Measurements from ENCODE around the gene PSMB11. TPM values are rescaled to one million over a fixed set of nuclear protein-coding genes. Genes with fewer than 3 reads are reported as not detected.

The PSMB11 gene
- total RNA-seq, 1 donor from 2014 or later, result not detected

GRCh38 chr14:22996768-22997654, 45.0 kb upstream of the PSMB11 start:
- Mint-ChIP-seq H3K27me3 (ENCODE audit: unreplicated experiment) (no peaks in the 10 kb centered on the region), H3K4me3 (ENCODE audit: unreplicated experiment) (no peak overlapping the region), H3K36me3 (ENCODE audit: low read depth, unreplicated experiment) (no peaks in the 10 kb centered on the region), H3K4me1 (ENCODE audit: unreplicated experiment) (peaks cover 10% of the 10 kb centered on the region), H3K9me3 (ENCODE audit: unreplicated experiment) (no peaks in the 10 kb centered on the region), H3K27ac (ENCODE audit: unreplicated experiment) (no peak overlapping the region)
- TF ChIP-seq, protein P1, sequence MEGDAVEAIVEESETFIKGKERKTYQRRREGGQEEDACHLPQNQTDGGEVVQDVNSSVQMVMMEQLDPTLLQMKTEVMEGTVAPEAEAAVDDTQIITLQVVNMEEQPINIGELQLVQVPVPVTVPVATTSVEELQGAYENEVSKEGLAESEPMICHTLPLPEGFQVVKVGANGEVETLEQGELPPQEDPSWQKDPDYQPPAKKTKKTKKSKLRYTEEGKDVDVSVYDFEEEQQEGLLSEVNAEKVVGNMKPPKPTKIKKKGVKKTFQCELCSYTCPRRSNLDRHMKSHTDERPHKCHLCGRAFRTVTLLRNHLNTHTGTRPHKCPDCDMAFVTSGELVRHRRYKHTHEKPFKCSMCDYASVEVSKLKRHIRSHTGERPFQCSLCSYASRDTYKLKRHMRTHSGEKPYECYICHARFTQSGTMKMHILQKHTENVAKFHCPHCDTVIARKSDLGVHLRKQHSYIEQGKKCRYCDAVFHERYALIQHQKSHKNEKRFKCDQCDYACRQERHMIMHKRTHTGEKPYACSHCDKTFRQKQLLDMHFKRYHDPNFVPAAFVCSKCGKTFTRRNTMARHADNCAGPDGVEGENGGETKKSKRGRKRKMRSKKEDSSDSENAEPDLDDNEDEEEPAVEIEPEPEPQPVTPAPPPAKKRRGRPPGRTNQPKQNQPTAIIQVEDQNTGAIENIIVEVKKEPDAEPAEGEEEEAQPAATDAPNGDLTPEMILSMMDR (IDR thresholded peaks at IDR 0.05; ENCODE audit: unreplicated experiment), result no peak
- DNase-seq (ENCODE audit: low spot score), result no peak

- TF ChIP-seq, protein P1 (IDR thresholded peaks at IDR 0.05; ENCODE audit: unreplicated experiment), result no peak
- no peaks in the 10 kb centered on the region for H3K36me3 Mint-ChIP-seq (ENCODE audit: low read depth, unreplicated experiment)
- H3K27ac Mint-ChIP-seq (ENCODE audit: unreplicated experiment), result no peak overlapping the region
- peaks cover 10% of the 10 kb centered on the region for H3K4me1 Mint-ChIP-seq (ENCODE audit: unreplicated experiment)
- H3K27me3 Mint-ChIP-seq (ENCODE audit: unreplicated experiment), result no peaks in the 10 kb centered on the region
- no peak for DNase-seq (ENCODE audit: low spot score)
- H3K4me3 Mint-ChIP-seq (ENCODE audit: unreplicated experiment), result no peak overlapping the region
- no peaks in the 10 kb centered on the region for H3K9me3 Mint-ChIP-seq (ENCODE audit: unreplicated experiment)
Observed at GRCh38 chr14:22997676-22998323, 44.2 kb upstream of the PSMB11 start.

- peaks cover 10% of the 10 kb centered on the region for H3K4me1 Mint-ChIP-seq (ENCODE audit: unreplicated experiment)
- TF ChIP-seq, protein P1 (IDR thresholded peaks at IDR 0.05; ENCODE audit: unreplicated experiment), result no peak
- H3K4me3 Mint-ChIP-seq (ENCODE audit: unreplicated experiment), result no peak overlapping the region
- H3K36me3 Mint-ChIP-seq (ENCODE audit: low read depth, unreplicated experiment), result no peaks in the 10 kb centered on the region
- H3K27ac Mint-ChIP-seq (ENCODE audit: unreplicated experiment), result no peak overlapping the region
- no peaks in the 10 kb centered on the region for H3K27me3 Mint-ChIP-seq (ENCODE audit: unreplicated experiment)
- H3K9me3 Mint-ChIP-seq (ENCODE audit: unreplicated experiment), result no peaks in the 10 kb centered on the region
- no peak for DNase-seq (ENCODE audit: low spot score)
Observed at GRCh38 chr14:22998329-22999012, 43.5 kb upstream of the PSMB11 start.

DNA sequence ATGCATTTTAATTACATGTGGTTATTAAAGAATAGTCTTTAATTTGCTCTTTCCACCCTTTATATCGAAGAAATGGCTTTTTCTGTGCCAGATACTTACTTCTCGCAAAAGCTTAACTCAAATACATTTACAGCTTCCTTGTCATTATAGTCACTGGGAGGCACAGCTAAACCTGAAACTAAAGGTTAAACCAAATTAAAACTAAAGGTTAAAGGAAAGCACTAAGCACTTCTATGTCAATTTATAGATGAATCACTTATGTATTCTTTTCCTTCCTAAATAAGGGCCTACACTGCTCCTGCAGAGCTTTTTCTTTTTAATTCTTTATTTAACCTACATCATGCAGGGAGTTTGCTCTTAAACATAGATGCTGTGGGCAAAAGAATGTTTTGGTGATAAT, 41.2 kb upstream of the PSMB11 start:
- no peak overlapping the region for H3K27ac Mint-ChIP-seq (ENCODE audit: unreplicated experiment)
- no peak for DNase-seq (ENCODE audit: low spot score)
- no peaks in the 10 kb centered on the region for H3K27me3 Mint-ChIP-seq (ENCODE audit: unreplicated experiment)
- TF ChIP-seq, protein P1 (IDR thresholded peaks at IDR 0.05; ENCODE audit: unreplicated experiment), result no peak
- no peaks in the 10 kb centered on the region for H3K36me3 Mint-ChIP-seq (ENCODE audit: low read depth, unreplicated experiment)
- H3K4me3 Mint-ChIP-seq (ENCODE audit: unreplicated experiment), result no peak overlapping the region
- H3K9me3 Mint-ChIP-seq (ENCODE audit: unreplicated experiment), result no peaks in the 10 kb centered on the region
- peaks cover 6% of the 10 kb centered on the region for H3K4me1 Mint-ChIP-seq (ENCODE audit: unreplicated experiment)

Data from endothelial cell (in vitro differentiated cells).